ENCODE data around the gene RIPK4. TPM values are rescaled to one million over a fixed set of nuclear protein-coding genes. Genes with fewer than 3 reads are reported as not detected.

RIPK4 gene
- total and polyA plus RNA-seq, 3 donors from 2014 or later, result 3.9 to 10.2 (median 5.9) TPM

- 84 to 92% methylated on average over 7 of the region's 7 CpGs for WGBS, 2 donors
- TF ChIP-seq, protein P1, sequence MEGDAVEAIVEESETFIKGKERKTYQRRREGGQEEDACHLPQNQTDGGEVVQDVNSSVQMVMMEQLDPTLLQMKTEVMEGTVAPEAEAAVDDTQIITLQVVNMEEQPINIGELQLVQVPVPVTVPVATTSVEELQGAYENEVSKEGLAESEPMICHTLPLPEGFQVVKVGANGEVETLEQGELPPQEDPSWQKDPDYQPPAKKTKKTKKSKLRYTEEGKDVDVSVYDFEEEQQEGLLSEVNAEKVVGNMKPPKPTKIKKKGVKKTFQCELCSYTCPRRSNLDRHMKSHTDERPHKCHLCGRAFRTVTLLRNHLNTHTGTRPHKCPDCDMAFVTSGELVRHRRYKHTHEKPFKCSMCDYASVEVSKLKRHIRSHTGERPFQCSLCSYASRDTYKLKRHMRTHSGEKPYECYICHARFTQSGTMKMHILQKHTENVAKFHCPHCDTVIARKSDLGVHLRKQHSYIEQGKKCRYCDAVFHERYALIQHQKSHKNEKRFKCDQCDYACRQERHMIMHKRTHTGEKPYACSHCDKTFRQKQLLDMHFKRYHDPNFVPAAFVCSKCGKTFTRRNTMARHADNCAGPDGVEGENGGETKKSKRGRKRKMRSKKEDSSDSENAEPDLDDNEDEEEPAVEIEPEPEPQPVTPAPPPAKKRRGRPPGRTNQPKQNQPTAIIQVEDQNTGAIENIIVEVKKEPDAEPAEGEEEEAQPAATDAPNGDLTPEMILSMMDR (IDR thresholded peaks at IDR 0.05), result no peak
- TF ChIP-seq POLR2A (IDR thresholded peaks at IDR 0.05), result no peak
- Histone ChIP-seq H3K4me3 (no peak overlapping the region), H3K9me3 (no peaks in the 10 kb centered on the region), H3K36me3 (ENCODE audit: low read depth, missing control alignments) (no peaks in the 10 kb centered on the region), H3K27me3 (peaks cover 6% of the 10 kb centered on the region), H3K4me1 (no peaks in the 10 kb centered on the region), H3K27ac (no peak overlapping the region)
- intact Hi-C loops (cut with DNase I; ENCODE audit: low total_unique reads), result loop anchor here (10.0 kb wide), 1 partner anchor 487 kb away; no protein-coding TSS in a partner anchor
- no peak for DNase-seq
Observed at GRCh38 chr21:41771625-41771945, 4.7 kb upstream of the RIPK4 start.

GRCh38 chr21:41770901-41771624 is 4.2 kb upstream of the RIPK4 start:
- no peak for TF ChIP-seq POLR2A (IDR thresholded peaks at IDR 0.05)
- TF ChIP-seq, protein P1 (IDR thresholded peaks at IDR 0.05), result no peak
- Histone ChIP-seq H3K36me3 (ENCODE audit: low read depth, missing control alignments) (no peaks in the 10 kb centered on the region), H3K27ac (no peak overlapping the region), H3K4me1 (no peaks in the 10 kb centered on the region), H3K4me3 (no peak overlapping the region), H3K27me3 (peaks cover 6% of the 10 kb centered on the region), H3K9me3 (no peaks in the 10 kb centered on the region)
- no peak for DNase-seq
- 59 to 84% methylated on average over 14 of the region's 14 CpGs for WGBS, 2 donors
- intact Hi-C loops (cut with DNase I; ENCODE audit: low total_unique reads), result loop anchor here (10.0 kb wide), 1 partner anchor 486 kb away; no protein-coding TSS in a partner anchor

- Histone ChIP-seq H3K4me1 (no peaks in the 10 kb centered on the region), H3K9me3 (no peaks in the 10 kb centered on the region), H3K36me3 (ENCODE audit: low read depth, missing control alignments) (no peaks in the 10 kb centered on the region), H3K4me3 (no peak overlapping the region), H3K27me3 (peaks cover 6% of the 10 kb centered on the region), H3K27ac (no peak overlapping the region)
- no peak for TF ChIP-seq POLR2A (IDR thresholded peaks at IDR 0.05)
- TF ChIP-seq, protein P1 (IDR thresholded peaks at IDR 0.05), result no peak
- WGBS, 2 donors, result 82% methylated on average over 5 of the region's 5 CpGs
- DNase-seq, result no peak
- intact Hi-C loops (cut with DNase I; ENCODE audit: low total_unique reads), result loop anchor here (10.0 kb wide), 1 partner anchor 485 kb away; no protein-coding TSS in a partner anchor
Observed at GRCh38 chr21:41769933-41770332, 3.1 kb upstream of the RIPK4 start.

DNA sequence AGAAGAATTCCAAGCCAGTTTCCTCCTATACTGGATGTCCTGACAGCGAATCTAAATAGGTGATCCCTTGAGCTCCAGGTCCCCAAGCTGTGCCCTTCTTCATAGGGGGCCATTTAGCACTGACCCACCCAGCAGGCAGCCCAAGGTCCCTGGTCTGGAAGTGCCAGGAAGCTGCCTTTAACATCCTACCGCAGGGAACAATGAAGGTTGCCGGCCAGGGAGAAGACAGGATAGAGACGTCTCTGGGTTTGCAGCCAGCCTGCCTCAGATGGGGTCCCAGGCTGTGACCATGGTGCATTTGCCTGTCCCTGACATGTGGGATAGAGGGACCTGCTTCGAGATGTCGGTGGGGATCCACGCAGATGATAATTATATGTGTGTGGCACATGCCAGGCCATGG is 2.7 kb upstream of the RIPK4 start:
- peaks cover 6% of the 10 kb centered on the region for H3K27me3 ChIP-seq
- H3K9me3 ChIP-seq, result no peaks in the 10 kb centered on the region
- H3K27ac ChIP-seq, result no peak overlapping the region
- no peaks in the 10 kb centered on the region for H3K36me3 ChIP-seq (ENCODE audit: low read depth, missing control alignments)
- WGBS, 2 donors, result 58 to 66% methylated on average over 7 of the region's 7 CpGs
- no peak overlapping the region for H3K4me3 ChIP-seq
- H3K4me1 ChIP-seq, result no peaks in the 10 kb centered on the region
- intact Hi-C loops (cut with DNase I; ENCODE audit: low total_unique reads), result no loop called here
- DNase-seq, result no peak
- TF ChIP-seq, protein P1 (IDR thresholded peaks at IDR 0.05), result no peak
- TF ChIP-seq POLR2A (IDR thresholded peaks at IDR 0.05), result no peak

DNA sequence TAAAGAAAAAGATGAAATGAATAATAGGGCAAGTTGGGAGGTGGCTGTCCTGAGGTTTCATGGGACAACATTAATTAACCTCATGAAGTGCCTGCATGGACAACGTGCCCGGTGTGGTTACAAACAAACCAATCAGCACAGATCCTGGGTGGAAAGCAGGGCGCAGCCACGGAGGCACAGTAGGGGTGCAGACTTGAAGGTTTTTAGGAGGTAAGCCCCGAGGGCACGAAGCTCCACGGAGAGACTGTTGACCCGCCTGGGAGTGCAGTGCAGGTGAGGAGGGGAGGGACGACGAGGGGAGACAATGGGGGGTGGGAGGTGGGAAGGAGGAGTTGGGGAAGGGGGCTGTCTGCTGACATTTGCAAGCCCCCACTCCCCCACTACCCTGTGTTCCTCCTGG is 2.3 kb upstream of the RIPK4 start:
- H3K4me1 ChIP-seq, result no peaks in the 10 kb centered on the region
- 16 to 21% methylated on average over 10 of the region's 10 CpGs for WGBS, 2 donors
- H3K9me3 ChIP-seq, result no peaks in the 10 kb centered on the region
- no peak for TF ChIP-seq POLR2A (IDR thresholded peaks at IDR 0.05)
- no peak for DNase-seq
- no peaks in the 10 kb centered on the region for H3K36me3 ChIP-seq (ENCODE audit: low read depth, missing control alignments)
- H3K4me3 ChIP-seq, result no peak overlapping the region
- no peak overlapping the region for H3K27ac ChIP-seq
- intact Hi-C loops (cut with DNase I; ENCODE audit: low total_unique reads), result no loop called here
- peaks cover 6% of the 10 kb centered on the region for H3K27me3 ChIP-seq

Data from testis (tissue), 3 donors.